HepG2 (cell line): ENCODE results near the gene MT1A. TPM values are rescaled to one million over a fixed set of nuclear protein-coding genes. Genes with fewer than 3 reads are reported as not detected.

Experiments
- ARNT ChIP-seq: fragments of 450-650 bp; IDR thresholded peaks from 2 replicates; pipeline ENCODE4 v1.6.1; 2017
- ATAD3A ChIP-seq: sonication (generic); formaldehyde crosslinking; IDR thresholded peaks from 2 replicates; pipeline ENCODE4 v1.4.0; 2020; ENCODE audit warnings: missing genetic modification reagents
- DPF2 ChIP-seq: sonication (generic); formaldehyde crosslinking; IDR thresholded peaks from 2 replicates; pipeline ENCODE4 v1.4.0; 2020; ENCODE audit warnings: mild to moderate bottlenecking, low read depth, missing genetic modification reagents, borderline replicate concordance
- FLYWCH1 ChIP-seq: sonication (generic); formaldehyde crosslinking; IDR thresholded peaks from 2 replicates; pipeline ENCODE4 v1.8.1; 2023; ENCODE audit warnings: mild to moderate bottlenecking, missing genetic modification reagents
- FOXJ3 ChIP-seq: sonication (generic); formaldehyde crosslinking; IDR thresholded peaks from 2 replicates; pipeline ENCODE4 v1.4.0; 2020; ENCODE audit warnings: missing genetic modification reagents, mild to moderate bottlenecking, borderline replicate concordance
- FOXO1 ChIP-seq: sonication (generic); formaldehyde crosslinking; IDR thresholded peaks from 2 replicates; pipeline ENCODE4 v1.4.0; 2020; ENCODE audit warnings: missing genetic modification reagents
- GABPA ChIP-seq, 2 experiments: IDR thresholded peaks; 2 replicates each; pipeline ENCODE4 v1.6.1; 2011 to 2016; ENCODE audit warnings: low read depth in 2 of 2, low read length in 1 of 2, missing biosample characterization in 1 of 2, missing genetic modification characterization in 1 of 2
- MED1 ChIP-seq: sonication (generic); formaldehyde crosslinking; IDR thresholded peaks from 2 replicates; pipeline ENCODE4 v1.4.0; 2020; ENCODE audit warnings: missing genetic modification reagents
- RAD21 ChIP-seq: fragments of 450-650 bp; formaldehyde crosslinking; IDR thresholded peaks from 2 replicates; pipeline ENCODE4 v1.5.0; 2020; ENCODE audit warnings: mild to moderate bottlenecking
- RARA ChIP-seq: IDR thresholded peaks from 2 replicates; pipeline ENCODE4 v1.6.1; 2016; ENCODE audit warnings: missing genetic modification reagents, missing compliant biosample characterization
- REPIN1 ChIP-seq: sonication (generic); formaldehyde crosslinking; IDR thresholded peaks from 2 replicates; pipeline ENCODE4 v1.8.0; 2022; ENCODE audit warnings: missing genetic modification reagents, low read depth, mild to moderate bottlenecking, borderline replicate concordance
- SNRNP70 ChIP-seq: fragments of 200-400 bp; formaldehyde crosslinking; IDR thresholded peaks from 2 replicates; pipeline ENCODE4 v1.6.1; 2017; ENCODE audit warnings: mild to moderate bottlenecking, low read depth, low read length, moderate library complexity
- XRCC5 ChIP-seq: fragments of 200-400 bp; formaldehyde crosslinking; optimal IDR thresholded peaks from 2 replicates; pipeline ENCODE3; 2017; ENCODE audit warnings: mild to moderate bottlenecking, low read length
- ZFP36 ChIP-seq: fragments of 150-350 bp; IDR thresholded peaks from 2 replicates; pipeline ENCODE4 v1.6.1; 2018; ENCODE audit warnings: borderline replicate concordance, low read length, low read depth; ENCODE audit not compliant: partially characterized antibody
- ZNF10 ChIP-seq: sonication (generic); formaldehyde crosslinking; IDR thresholded peaks from 2 replicates; pipeline ENCODE4 v1.4.0; 2020; ENCODE audit warnings: mild to moderate bottlenecking, low read depth, missing genetic modification reagents, borderline replicate concordance
- ZNF510 ChIP-seq: sonication (generic); formaldehyde crosslinking; IDR thresholded peaks from 2 replicates; pipeline ENCODE4 v1.4.0; 2020; ENCODE audit warnings: low read depth, mild to moderate bottlenecking, missing genetic modification reagents
- ZNF678 ChIP-seq: sonication (generic); formaldehyde crosslinking; IDR thresholded peaks from 2 replicates; pipeline ENCODE4 v1.4.0; 2020; ENCODE audit warnings: mild to moderate bottlenecking, missing genetic modification reagents
- ZNF850 ChIP-seq: sonication (generic); formaldehyde crosslinking; conservative IDR thresholded peaks from 2 replicates; pipeline ENCODE4 v1.9.0; 2021; ENCODE audit warnings: mild to moderate bottlenecking, missing genetic modification reagents
- polyA plus RNA-seq, 8 experiments: library from polyadenylated mRNA; depleted of rRNA in 3 of 8; stranded (reverse) in 7 of 8; unstranded in 1 of 8; fragments of >200 nt; fragmentation: Illumina TruSeq in 4 of 8; extraction: Trizol in 4 of 8; gene quantifications; 2 replicates each; pipeline versions ENCODE4 v1.2.1 to v1.2.3, GENCODE V29; 2011 to 2016; ENCODE audit warnings: low read depth in 4 of 8, missing spikeins in 1 of 8, mixed read lengths in 1 of 8; ENCODE audit not compliant: insufficient read depth in 1 of 8
- total RNA-seq, 5 experiments: library from RNA; depleted of rRNA; stranded (reverse); fragments of >200 nt; fragmentation: Illumina TruSeq; extraction: Trizol; gene quantifications; 2 replicates each; pipeline ENCODE4 v1.2.3, GENCODE V29; 2016; ENCODE audit warnings: low read depth in 1 of 5
- TF ChIP-seq, protein P1 (sequence below): sonication (generic); formaldehyde crosslinking; IDR thresholded peaks from 2 replicates; pipeline ENCODE4 v1.4.0; 2020; ENCODE audit warnings: missing genetic modification reagents
- TF ChIP-seq, protein P2 (sequence below): IDR thresholded peaks from 2 replicates; pipeline ENCODE4 v1.6.1; 2016; ENCODE audit warnings: control low read depth
- TF ChIP-seq, protein P3 (sequence below): sonication (generic); formaldehyde crosslinking; conservative IDR thresholded peaks from 2 replicates; pipeline ENCODE4 v1.8.1; 2023; ENCODE audit warnings: missing genetic modification reagents
- TF ChIP-seq, protein P4 (sequence below): sonication (generic); formaldehyde crosslinking; IDR thresholded peaks from 2 replicates; pipeline ENCODE4 v1.4.0; 2020; ENCODE audit warnings: low read depth, mild to moderate bottlenecking, missing genetic modification reagents

The MT1A gene
- total and polyA plus RNA-seq, 2 of the 13 experiments (the other 11 are each of a cell fraction or from before 2014, with no cell fraction given), result 8.3 to 10.4 TPM

DNA sequence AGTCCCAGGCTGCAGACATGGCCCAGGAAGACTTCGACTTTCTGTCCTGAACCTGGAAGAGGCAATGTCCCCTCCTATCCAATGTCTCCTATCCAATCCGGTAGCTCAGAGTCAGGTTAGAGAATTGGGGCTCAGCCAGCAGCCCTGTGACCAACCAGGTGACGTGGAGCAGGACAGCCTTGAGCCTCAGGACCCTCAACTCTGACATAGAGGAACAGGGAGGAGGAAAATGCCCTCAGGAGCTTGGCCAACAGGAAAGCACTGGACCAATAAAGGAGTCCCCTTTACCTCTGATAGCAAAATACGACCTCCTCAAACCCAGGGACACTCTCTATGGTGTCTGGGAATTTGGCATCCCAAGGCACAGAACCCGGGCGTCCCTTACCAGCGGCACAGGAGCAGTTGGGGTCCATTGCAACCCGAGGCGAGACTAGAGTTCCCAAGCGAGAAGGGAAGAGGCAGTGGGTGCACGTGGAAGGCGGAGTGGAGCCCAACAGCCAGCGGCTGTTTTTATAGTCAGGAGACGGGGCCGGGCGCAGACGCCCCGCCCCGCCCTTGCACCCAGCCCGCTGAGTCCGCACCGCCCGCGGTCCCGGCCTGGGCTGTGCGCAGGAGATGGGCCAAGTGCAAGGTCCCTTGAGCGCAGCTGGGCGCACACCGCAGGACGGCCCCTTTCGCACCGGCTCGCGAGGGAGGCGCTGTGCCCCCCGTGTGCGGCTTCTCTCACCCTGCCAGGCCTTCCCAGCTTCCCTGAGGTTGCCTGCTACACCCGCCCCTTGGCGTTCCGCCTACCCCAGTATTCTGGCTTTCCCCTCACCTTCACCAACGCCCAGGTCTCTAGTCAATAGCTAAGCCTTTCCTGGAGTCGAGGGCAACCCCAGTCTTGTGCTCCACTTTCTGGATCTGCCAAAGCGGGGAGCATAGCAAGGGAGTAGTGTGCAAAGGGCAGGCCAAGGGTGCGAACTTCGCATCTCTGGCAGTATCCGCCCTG, 29.4 kb downstream of the MT1A start, which contains the start of gene MT1G (continued):
- TF ChIP-seq, protein P1, sequence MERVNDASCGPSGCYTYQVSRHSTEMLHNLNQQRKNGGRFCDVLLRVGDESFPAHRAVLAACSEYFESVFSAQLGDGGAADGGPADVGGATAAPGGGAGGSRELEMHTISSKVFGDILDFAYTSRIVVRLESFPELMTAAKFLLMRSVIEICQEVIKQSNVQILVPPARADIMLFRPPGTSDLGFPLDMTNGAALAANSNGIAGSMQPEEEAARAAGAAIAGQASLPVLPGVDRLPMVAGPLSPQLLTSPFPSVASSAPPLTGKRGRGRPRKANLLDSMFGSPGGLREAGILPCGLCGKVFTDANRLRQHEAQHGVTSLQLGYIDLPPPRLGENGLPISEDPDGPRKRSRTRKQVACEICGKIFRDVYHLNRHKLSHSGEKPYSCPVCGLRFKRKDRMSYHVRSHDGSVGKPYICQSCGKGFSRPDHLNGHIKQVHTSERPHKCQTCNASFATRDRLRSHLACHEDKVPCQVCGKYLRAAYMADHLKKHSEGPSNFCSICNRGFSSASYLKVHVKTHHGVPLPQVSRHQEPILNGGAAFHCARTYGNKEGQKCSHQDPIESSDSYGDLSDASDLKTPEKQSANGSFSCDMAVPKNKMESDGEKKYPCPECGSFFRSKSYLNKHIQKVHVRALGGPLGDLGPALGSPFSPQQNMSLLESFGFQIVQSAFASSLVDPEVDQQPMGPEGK (CRISPR knock-in tag), result peak; percentile 70
- TF ChIP-seq, protein P2, sequence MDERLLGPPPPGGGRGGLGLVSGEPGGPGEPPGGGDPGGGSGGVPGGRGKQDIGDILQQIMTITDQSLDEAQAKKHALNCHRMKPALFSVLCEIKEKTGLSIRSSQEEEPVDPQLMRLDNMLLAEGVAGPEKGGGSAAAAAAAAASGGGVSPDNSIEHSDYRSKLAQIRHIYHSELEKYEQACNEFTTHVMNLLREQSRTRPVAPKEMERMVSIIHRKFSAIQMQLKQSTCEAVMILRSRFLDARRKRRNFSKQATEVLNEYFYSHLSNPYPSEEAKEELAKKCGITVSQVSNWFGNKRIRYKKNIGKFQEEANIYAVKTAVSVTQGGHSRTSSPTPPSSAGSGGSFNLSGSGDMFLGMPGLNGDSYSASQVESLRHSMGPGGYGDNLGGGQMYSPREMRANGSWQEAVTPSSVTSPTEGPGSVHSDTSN (CRISPR knock-in tag), result no peak
- no peak for TF ChIP-seq FLYWCH1
- TF ChIP-seq ZNF850 (CRISPR knock-in tag), result no peak
- TF ChIP-seq GABPA (IDR thresholded peaks at IDR 0.05; ENCODE audit: low read depth, low read length), result no peak
- no peak for TF ChIP-seq GABPA (CRISPR knock-in tag; IDR thresholded peaks at IDR 0.05; ENCODE audit: low read depth)
- no peak for TF ChIP-seq ZNF10 (CRISPR knock-in tag)
- TF ChIP-seq ZFP36, result no peak
- TF ChIP-seq, protein P3, sequence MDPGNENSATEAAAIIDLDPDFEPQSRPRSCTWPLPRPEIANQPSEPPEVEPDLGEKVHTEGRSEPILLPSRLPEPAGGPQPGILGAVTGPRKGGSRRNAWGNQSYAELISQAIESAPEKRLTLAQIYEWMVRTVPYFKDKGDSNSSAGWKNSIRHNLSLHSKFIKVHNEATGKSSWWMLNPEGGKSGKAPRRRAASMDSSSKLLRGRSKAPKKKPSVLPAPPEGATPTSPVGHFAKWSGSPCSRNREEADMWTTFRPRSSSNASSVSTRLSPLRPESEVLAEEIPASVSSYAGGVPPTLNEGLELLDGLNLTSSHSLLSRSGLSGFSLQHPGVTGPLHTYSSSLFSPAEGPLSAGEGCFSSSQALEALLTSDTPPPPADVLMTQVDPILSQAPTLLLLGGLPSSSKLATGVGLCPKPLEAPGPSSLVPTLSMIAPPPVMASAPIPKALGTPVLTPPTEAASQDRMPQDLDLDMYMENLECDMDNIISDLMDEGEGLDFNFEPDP (CRISPR knock-in tag), result 0 out of 2 replicates have a peak, but pooled peaks have one; percentile 75
- no peak for TF ChIP-seq ZNF510 (CRISPR knock-in tag)
- peak; percentile 40; the same call in 1 of the 2 replicates for TF ChIP-seq RARA (CRISPR knock-in tag)
- TF ChIP-seq FOXJ3 (CRISPR knock-in tag), result no peak
- TF ChIP-seq, protein P4, sequence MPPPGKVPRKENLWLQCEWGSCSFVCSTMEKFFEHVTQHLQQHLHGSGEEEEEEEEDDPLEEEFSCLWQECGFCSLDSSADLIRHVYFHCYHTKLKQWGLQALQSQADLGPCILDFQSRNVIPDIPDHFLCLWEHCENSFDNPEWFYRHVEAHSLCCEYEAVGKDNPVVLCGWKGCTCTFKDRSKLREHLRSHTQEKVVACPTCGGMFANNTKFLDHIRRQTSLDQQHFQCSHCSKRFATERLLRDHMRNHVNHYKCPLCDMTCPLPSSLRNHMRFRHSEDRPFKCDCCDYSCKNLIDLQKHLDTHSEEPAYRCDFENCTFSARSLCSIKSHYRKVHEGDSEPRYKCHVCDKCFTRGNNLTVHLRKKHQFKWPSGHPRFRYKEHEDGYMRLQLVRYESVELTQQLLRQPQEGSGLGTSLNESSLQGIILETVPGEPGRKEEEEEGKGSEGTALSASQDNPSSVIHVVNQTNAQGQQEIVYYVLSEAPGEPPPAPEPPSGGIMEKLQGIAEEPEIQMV (CRISPR knock-in tag), result peak; percentile 77; the same call in 1 of the 2 replicates
- no peak for TF ChIP-seq ATAD3A (CRISPR knock-in tag)
- 0 out of 2 replicates have a peak, but pooled peaks have one; percentile 9 for TF ChIP-seq FOXO1 (CRISPR knock-in tag)
- no peak for TF ChIP-seq ZNF678 (CRISPR knock-in tag)
- TF ChIP-seq SNRNP70, result no peak
- TF ChIP-seq MED1 (CRISPR knock-in tag), result no peak
- TF ChIP-seq DPF2 (CRISPR knock-in tag), result no peak
- peak; percentile 53 for TF ChIP-seq RAD21
- no peak; the same call in 1 of the 2 replicates for TF ChIP-seq REPIN1
- TF ChIP-seq XRCC5, result peak; percentile 83
- TF ChIP-seq ARNT, result no peak
